H9 (cell line): Measurements from ENCODE around the gene MBP. TPM values are rescaled to one million over a fixed set of nuclear protein-coding genes. Genes with fewer than 3 reads are reported as not detected.
A peak's percentile ranks its signal among the peaks of the same experiment; 100 is the strongest.

Source experiments
- DNase-seq: peaks from one replicate; pipeline ENCODE4 v3.0.0-alpha.2; 2017
- H2AFZ ChIP-seq: one replicate; pipeline ENCODE4 v1.6.1; 2013; ENCODE audit warnings: mild to moderate bottlenecking, low read length, control low read depth, moderate library complexity
- H2AK5ac ChIP-seq: 2 replicates; pipeline ENCODE4 v1.6.1; 2013; ENCODE audit warnings: low read length, control low read depth, mixed read lengths; ENCODE audit not compliant: insufficient read length
- H2BK120ac ChIP-seq: one replicate; pipeline ENCODE4 v1.6.1; 2013; ENCODE audit warnings: low read depth, mild to moderate bottlenecking, low read length, control low read depth, inconsistent platforms; ENCODE audit not compliant: poor library complexity, severe bottlenecking
- H2BK12ac ChIP-seq: 2 replicates; pipeline ENCODE4 v1.6.1; 2013; ENCODE audit warnings: low read length, control low read depth, mixed read lengths, low read depth; ENCODE audit not compliant: insufficient read length
- H2BK15ac ChIP-seq: 2 replicates; pipeline ENCODE4 v1.6.1; 2013; ENCODE audit warnings: low read depth, low read length, control low read depth
- H2BK20ac ChIP-seq: one replicate; pipeline ENCODE4 v1.6.1; 2013; ENCODE audit warnings: low read depth, mild to moderate bottlenecking, low read length, control low read depth, inconsistent platforms; ENCODE audit not compliant: poor library complexity, severe bottlenecking
- H2BK5ac ChIP-seq: 2 replicates; pipeline ENCODE4 v1.6.1; 2013; ENCODE audit warnings: low read length, control low read depth, mixed read lengths; ENCODE audit not compliant: insufficient read length
- H3K14ac ChIP-seq: 2 replicates; pipeline ENCODE4 v1.6.1; 2013; ENCODE audit warnings: low read length, control low read depth; ENCODE audit not compliant: insufficient read depth
- H3K18ac ChIP-seq: 2 replicates; pipeline ENCODE4 v1.6.1; 2013; ENCODE audit warnings: low read depth, mild to moderate bottlenecking, mixed read lengths, low read length, control low read depth; ENCODE audit not compliant: insufficient read length
- H3K23ac ChIP-seq: 2 replicates; pipeline ENCODE4 v1.6.1; 2013; ENCODE audit warnings: low read length, control low read depth, mixed read lengths, low read depth; ENCODE audit not compliant: insufficient read length
- H3K23me2 ChIP-seq: 2 replicates; pipeline ENCODE4 v1.6.1; 2013; ENCODE audit warnings: low read depth, mild to moderate bottlenecking, mixed read lengths, low read length, control low read depth; ENCODE audit not compliant: insufficient read length, poor library complexity, severe bottlenecking
- H3K27ac ChIP-seq: 2 replicates; pipeline ENCODE4 v1.5.1; 2013; ENCODE audit warnings: low read length, control low read depth, mixed read lengths, low read depth; ENCODE audit not compliant: insufficient read length
- H3K27me3 ChIP-seq: 2 replicates; pipeline ENCODE4 v1.6.1; 2013; ENCODE audit warnings: low read length, control low read depth, inconsistent platforms; ENCODE audit not compliant: insufficient read depth
- H3K4ac ChIP-seq: 2 replicates; pipeline ENCODE4 v1.6.1; 2013; ENCODE audit warnings: low read depth, mild to moderate bottlenecking, control low read depth, inconsistent platforms, low read length, moderate library complexity
- H3K4me1 ChIP-seq: 2 replicates; pipeline ENCODE4 v1.6.1; 2013; ENCODE audit warnings: low read length, control low read depth, inconsistent platforms; ENCODE audit not compliant: insufficient read depth
- H3K4me2 ChIP-seq: 2 replicates; pipeline ENCODE4 v1.6.1; 2013; ENCODE audit warnings: low read length, control low read depth, mixed read lengths; ENCODE audit not compliant: insufficient read length, insufficient read depth
- H3K56ac ChIP-seq: 2 replicates; pipeline ENCODE4 v1.6.1; 2013; ENCODE audit warnings: low read depth, mild to moderate bottlenecking, mixed read lengths, low read length, control low read depth; ENCODE audit not compliant: insufficient read length
- H3K79me1 ChIP-seq: 2 replicates; pipeline ENCODE4 v1.6.1; 2013; ENCODE audit warnings: low read depth, mild to moderate bottlenecking, moderate library complexity, low read length, control low read depth, inconsistent platforms; ENCODE audit not compliant: insufficient read depth, poor library complexity, severe bottlenecking
- H3K79me2 ChIP-seq: 2 replicates; pipeline ENCODE4 v1.6.1; 2013; ENCODE audit warnings: low read length, control low read depth, inconsistent platforms; ENCODE audit not compliant: insufficient read depth
- H3K9ac ChIP-seq: 2 replicates; pipeline ENCODE4 v1.6.1; 2013; ENCODE audit warnings: low read length, control low read depth, mixed read lengths; ENCODE audit not compliant: insufficient read length; ENCODE audit errors: extremely low read depth
- H3K9me3 ChIP-seq: one replicate; pipeline ENCODE4 v1.6.1; 2013; ENCODE audit warnings: low read depth, low read length, inconsistent platforms; ENCODE audit not compliant: control insufficient read depth
- H3T11ph ChIP-seq: one replicate; pipeline ENCODE4 v1.6.1; 2013; ENCODE audit warnings: mild to moderate bottlenecking, low read length, control low read depth, inconsistent platforms
- H4K20me1 ChIP-seq: one replicate; pipeline ENCODE4 v1.6.1; 2013; ENCODE audit not compliant: control insufficient read depth, insufficient read length, insufficient read depth
- H4K5ac ChIP-seq: 2 replicates; pipeline ENCODE4 v1.6.1; 2013; ENCODE audit warnings: low read depth, mild to moderate bottlenecking, mixed read lengths, low read length, control low read depth; ENCODE audit not compliant: insufficient read length
- H4K8ac ChIP-seq: replicated peaks from 2 replicates; pipeline ENCODE4 v1.6.1; 2013; ENCODE audit warnings: low read length, control low read depth, mixed read lengths, low read depth; ENCODE audit not compliant: insufficient read length
- H4K91ac ChIP-seq: 2 replicates; pipeline ENCODE4 v1.6.1; 2013; ENCODE audit warnings: low read depth, mild to moderate bottlenecking, moderate library complexity, mixed read lengths, low read length, control low read depth; ENCODE audit not compliant: insufficient read length
- H3K27ac Mint-ChIP-seq, 3 experiments: 2 replicates in 2 of 3; 3 replicates in 1 of 3; pipeline ENCODE4 v1.8.0; 2020 to 2021; ENCODE audit warnings: mixed read lengths in 3 of 3, mild to moderate bottlenecking in 1 of 3, moderate library complexity in 1 of 3
- H3K27me3 Mint-ChIP-seq: 2 replicates; pipeline ENCODE4 v1.8.0; 2021; ENCODE audit warnings: low read depth, mild to moderate bottlenecking, moderate library complexity, mixed read lengths
- H3K36me3 Mint-ChIP-seq, 3 experiments: 2 replicates in 2 of 3; 3 replicates in 1 of 3; pipeline ENCODE4 v1.8.0; 2020 to 2021; ENCODE audit warnings: low read depth in 3 of 3, mixed read lengths in 3 of 3; ENCODE audit not compliant: insufficient read depth in 1 of 3
- H3K4me1 Mint-ChIP-seq, 2 experiments: 2 replicates each; pipeline ENCODE4 v1.8.0; 2020; ENCODE audit warnings: mixed read lengths in 2 of 2
- H3K4me3 Mint-ChIP-seq, 2 experiments: 2 replicates in 1 of 2; 3 replicates in 1 of 2; pipeline ENCODE4 v1.8.0; 2020 to 2021; ENCODE audit warnings: mild to moderate bottlenecking in 2 of 2, mixed read lengths in 2 of 2, moderate library complexity in 1 of 2
- H3K9me3 Mint-ChIP-seq, 2 experiments: 2 replicates in 1 of 2; 3 replicates in 1 of 2; pipeline ENCODE4 v1.8.0; 2020; ENCODE audit warnings: mild to moderate bottlenecking in 2 of 2, mixed read lengths in 2 of 2, moderate library complexity in 1 of 2
- CTCF ChIP-seq: fragments of 200-600 bp; sonication (generic); conservative IDR thresholded peaks from 3 replicates; pipeline ENCODE4 v1.8.0; 2021; ENCODE audit warnings: antibody characterized with exemption, mild to moderate bottlenecking
- WGBS: extraction: QIAGEN DNeasy Blood & Tissue Kit; methylation state at CpG from one replicate; pipeline ENCODE4 v1.1.7; 2013; ENCODE audit warnings: missing lambda C conversion rate, low lambda C conversion rate, mixed read lengths; ENCODE audit not compliant: insufficient read length; ENCODE audit errors: extremely low coverage; 5-methylcytosine and 5-hydroxymethylcytosine counted together
- total RNA-seq: library from RNA; stranded (reverse); gene quantifications from 2 replicates; pipeline ENCODE4 v1.2.1, GENCODE V29; 2021

MBP gene
- total RNA-seq, 1 experiment from 2014 or later = 8.6 TPM

GRCh38 chr18:77119101-77119850 is 13.3 kb downstream of the MBP start:
- no peak overlapping the region for H3K4me2 ChIP-seq
- no peak overlapping the region for H4K91ac ChIP-seq
- H2AFZ ChIP-seq = no peak overlapping the region
- H3K27me3 ChIP-seq = no peaks in the 10 kb centered on the region
- WGBS = no CpG with 5 or more reads among the region's 12 CpGs
- H3K23me2 ChIP-seq = no peaks in the 10 kb centered on the region
- no peak overlapping the region for H3T11ph ChIP-seq
- no peak overlapping the region for H2BK120ac ChIP-seq
- no peak overlapping the region for H3K27ac ChIP-seq
- no peak overlapping the region for H3K23ac ChIP-seq
- H3K79me2 ChIP-seq = no peaks in the 10 kb centered on the region
- no peak overlapping the region for H3K4ac ChIP-seq
- H3K9me3 ChIP-seq = no peaks in the 10 kb centered on the region
- Mint-ChIP-seq H3K4me1 (peaks cover 26 to 32% of the 10 kb centered on the region in 2 experiments), H3K27ac (no peak overlapping the region), H3K36me3 (peaks cover 0 to 10% (median 5%) of the 10 kb centered on the region in 3 experiments; a peak in 4 of 7 replicates), H3K27me3 (no peaks in the 10 kb centered on the region), H3K9me3 (no peaks in the 10 kb centered on the region), H3K4me3 (no peak overlapping the region; a peak in 1 of 5 replicates)
- no peak overlapping the region for H2BK15ac ChIP-seq
- DNase-seq = no peak
- no peak overlapping the region for H3K56ac ChIP-seq
- peaks cover 3% of the 10 kb centered on the region for H4K20me1 ChIP-seq
- no peak overlapping the region for H2BK12ac ChIP-seq
- H2BK20ac ChIP-seq = no peak overlapping the region
- no peak overlapping the region for H4K8ac ChIP-seq
- H3K9ac ChIP-seq = no peak overlapping the region
- H3K14ac ChIP-seq = peak overlapping the region; percentile 57; the same call in 1 of the 2 replicates
- TF ChIP-seq CTCF = no peak
- no peaks in the 10 kb centered on the region for H3K79me1 ChIP-seq
- no peak overlapping the region for H3K18ac ChIP-seq
- H3K4me1 ChIP-seq = peaks cover 9% of the 10 kb centered on the region; the same call in 1 of the 2 replicates
- no peak overlapping the region for H4K5ac ChIP-seq
- no peak overlapping the region for H2AK5ac ChIP-seq
- H2BK5ac ChIP-seq = no peak overlapping the region
